HepG2 (cell line): Measurements from ENCODE around the gene PRKAG1. TPM values are rescaled to one million over a fixed set of nuclear protein-coding genes. Genes with fewer than 3 reads are reported as not detected.

Experiments
- ATAC-seq: fragments of 200-7000 bp; cut with Tn5 transposase; 3 replicates; pipeline ENCODE4 v1.9.1; 2020; ENCODE audit warnings: mild to moderate bottlenecking, moderate library complexity
- BruUV-seq: library from RNA; stranded (reverse); fragments of 400-500 nt; replicated peaks from 2 replicates; lab custom pipeline; 2021; lab: Mats Ljungman, UMichigan
- CTCF ChIA-PET: fragments of 300-600 bp; formaldehyde crosslinking; extraction: SDS; loops from one replicate; lab custom pipeline; 2021; ENCODE audit warnings: low total read pairs, inconsistent platforms, low intra/inter-chr PET ratio; lab: Yijun Ruan, JAX
- POLR2A ChIA-PET: fragments of 350-600 bp; sonication (Branson Sonifier 250); formaldehyde crosslinking; loops from one replicate; lab custom pipeline; 2020; ENCODE audit warnings: antibody characterized with exemption, inconsistent platforms; lab: Yijun Ruan, JAX
- DNase-seq: peaks from one replicate; pipeline ENCODE4 v3.0.0-alpha.2; 2015; ENCODE audit warnings: low spot score
- FAIRE-seq: peaks from 3 replicates; lab custom pipeline; 2011; peaks lifted over from hg19 to GRCh38; lab: Jason Lieb, UNC
- H2AFZ ChIP-seq: one replicate; pipeline ENCODE4 v1.6.1; 2011; ENCODE audit warnings: low read length, inconsistent platforms
- H3K27ac ChIP-seq: fragments of 300-600 bp; 3 replicates; pipeline ENCODE4 v1.8.0; 2011; ENCODE audit warnings: mixed run types, mild to moderate bottlenecking, mixed read lengths, low read length, inconsistent platforms; ENCODE audit not compliant: insufficient read depth; ENCODE audit errors: extremely low read length
- H3K27me3 ChIP-seq, 2 experiments: fragments of 200-600 bp in 1 of 2; 2 replicates in 1 of 2; 3 replicates in 1 of 2; pipeline versions ENCODE4 v1.6.0 to v1.8.0; 2011; ENCODE audit warnings: low read length in 2 of 2, mild to moderate bottlenecking in 2 of 2, moderate library complexity in 2 of 2, inconsistent platforms in 1 of 2; ENCODE audit not compliant: insufficient read depth in 2 of 2, control insufficient read depth in 1 of 2
- H3K36me3 ChIP-seq, 2 experiments: fragments of 200-600 bp in 1 of 2; replicated peaks in 1 of 2; 2 replicates in 1 of 2; 3 replicates in 1 of 2; pipeline versions ENCODE4 v1.5.1 to v1.8.0; 2011; ENCODE audit warnings: low read length in 2 of 2, inconsistent platforms in 1 of 2; ENCODE audit not compliant: insufficient read depth in 2 of 2, control insufficient read depth in 1 of 2
- H3K4me1 ChIP-seq: 2 replicates; pipeline ENCODE4 v1.5.1; 2012; ENCODE audit warnings: low read length, inconsistent platforms; ENCODE audit not compliant: insufficient read depth
- H3K4me2 ChIP-seq: 2 replicates; pipeline ENCODE4 v1.6.0; 2011; ENCODE audit warnings: low read depth, low read length, inconsistent platforms
- H3K4me3 ChIP-seq, 3 experiments: fragments of 200-600 bp in 1 of 3; sonication (generic), shearing (Covaris generic) in 1 of 3; replicated peaks in 1 of 3; 2 replicates each; pipeline ENCODE4 v1.5.1; 2011 to 2016; ENCODE audit warnings: low read length in 3 of 3, inconsistent platforms in 2 of 3, low read depth in 2 of 3, mild to moderate bottlenecking in 2 of 3, control low read depth in 1 of 3, mixed read lengths in 1 of 3; ENCODE audit not compliant: insufficient read depth in 1 of 3
- H3K79me2 ChIP-seq: one replicate; pipeline ENCODE4 v1.6.1; 2011; ENCODE audit warnings: low read length, inconsistent platforms; ENCODE audit not compliant: insufficient read depth
- H3K9ac ChIP-seq: 2 replicates; pipeline ENCODE4 v1.6.0; 2011; ENCODE audit warnings: mild to moderate bottlenecking, low read depth, low read length, inconsistent platforms; ENCODE audit not compliant: insufficient read depth
- H3K9me3 ChIP-seq: 2 replicates; pipeline ENCODE4 v1.5.1; 2012; ENCODE audit warnings: mild to moderate bottlenecking, low read length
- H4K20me1 ChIP-seq: 2 replicates; pipeline ENCODE4 v1.6.0; 2011; ENCODE audit warnings: inconsistent platforms, mild to moderate bottlenecking, low read length, moderate library complexity; ENCODE audit not compliant: insufficient read depth
- EEA1 ChIP-seq: sonication (generic); formaldehyde crosslinking; IDR thresholded peaks from 2 replicates; pipeline ENCODE4 v1.5.1; 2020; ENCODE audit warnings: mild to moderate bottlenecking, missing genetic modification reagents, borderline replicate concordance
- HMGXB4 ChIP-seq, 2 experiments: sonication (generic) in 1 of 2; formaldehyde crosslinking in 1 of 2; IDR thresholded peaks; 2 replicates each; pipeline versions ENCODE4 v1.4.0 to v1.6.1; 2018 to 2020; ENCODE audit warnings: missing genetic modification reagents in 2 of 2, borderline replicate concordance in 1 of 2, low read depth in 1 of 2, mild to moderate bottlenecking in 1 of 2, missing biosample characterization in 1 of 2
- HNRNPL ChIP-seq: fragments of 200-400 bp; formaldehyde crosslinking; IDR thresholded peaks from 2 replicates; pipeline ENCODE4 v1.6.1; 2017; ENCODE audit warnings: mild to moderate bottlenecking, low read depth, low read length
- JUNB ChIP-seq: sonication (generic); formaldehyde crosslinking; IDR thresholded peaks from 2 replicates; pipeline ENCODE4 v1.8.0; 2022; ENCODE audit warnings: missing genetic modification reagents, mild to moderate bottlenecking, borderline replicate concordance
- MLX ChIP-seq: IDR thresholded peaks from 2 replicates; pipeline ENCODE4 v1.6.1; 2016
- MTF2 ChIP-seq: sonication (generic); formaldehyde crosslinking; IDR thresholded peaks from 2 replicates; pipeline ENCODE4 v1.5.0; 2020; ENCODE audit warnings: missing genetic modification reagents, borderline replicate concordance
- NRL ChIP-seq: sonication (generic); formaldehyde crosslinking; IDR thresholded peaks from 2 replicates; pipeline ENCODE4 v1.5.0; 2020; ENCODE audit warnings: missing genetic modification reagents, mild to moderate bottlenecking, moderate library complexity, borderline replicate concordance
- UBTF ChIP-seq: sonication (generic); formaldehyde crosslinking; IDR thresholded peaks from 2 replicates; pipeline ENCODE4 v1.4.0; 2020; ENCODE audit warnings: mild to moderate bottlenecking, missing genetic modification reagents
- ZNF326 ChIP-seq: sonication (generic); formaldehyde crosslinking; IDR thresholded peaks from 2 replicates; pipeline ENCODE4 v1.4.0; 2020; ENCODE audit warnings: missing genetic modification reagents, borderline replicate concordance
- ZNF777 ChIP-seq: sonication (generic); formaldehyde crosslinking; IDR thresholded peaks from 2 replicates; pipeline ENCODE4 v1.4.0; 2020; ENCODE audit warnings: missing genetic modification reagents
- WGBS: methylation state at CpG from one replicate; pipeline ENCODE4 v1.1.6; 2017; ENCODE audit warnings: low lambda C conversion rate; 5-methylcytosine and 5-hydroxymethylcytosine counted together
- in situ Hi-C: cut with HindIII; loops from 2 replicates; pipeline ENCODE4 v1.10.0; 2017; ENCODE audit warnings: low pct_unique_long_range_greater_than_20kb; ENCODE audit not compliant: extremely low pct_ligation_motif_present
- intact Hi-C: fragments of 100-400 bp; cut with micrococcal nuclease; formaldehyde crosslinking; loops from one replicate; pipeline ENCODE4 v1.10.0; 2022; ENCODE audit not compliant: unreplicated experiment
- polyA plus RNA-seq, 8 experiments: library from polyadenylated mRNA; depleted of rRNA in 3 of 8; stranded (reverse) in 7 of 8; unstranded in 1 of 8; fragments of >200 nt; fragmentation: Illumina TruSeq in 4 of 8; extraction: Trizol in 4 of 8; gene quantifications; 2 replicates each; pipeline versions ENCODE4 v1.2.1 to v1.2.3, GENCODE V29; 2011 to 2016; ENCODE audit warnings: low read depth in 4 of 8, missing spikeins in 1 of 8, mixed read lengths in 1 of 8; ENCODE audit not compliant: insufficient read depth in 1 of 8
- total RNA-seq, 5 experiments: library from RNA; depleted of rRNA; stranded (reverse); fragments of >200 nt; fragmentation: Illumina TruSeq; extraction: Trizol; gene quantifications; 2 replicates each; pipeline ENCODE4 v1.2.3, GENCODE V29; 2016; ENCODE audit warnings: low read depth in 1 of 5
- TF ChIP-seq, protein P1 (sequence below): sonication (generic); formaldehyde crosslinking; IDR thresholded peaks from 2 replicates; pipeline ENCODE4 v1.4.0; 2020; ENCODE audit warnings: missing genetic modification reagents

The PRKAG1 gene
- total and polyA plus RNA-seq, 2 of the 13 experiments (the other 11 are each of a cell fraction or from before 2014, with no cell fraction given) = 26.1 to 32.8 TPM

- no TSS peak for BruUV-seq
- Histone ChIP-seq H4K20me1 (peaks cover 4% of the 10 kb centered on the region; the same call in 1 of the 2 replicates), H3K4me2 (peak within 1 kb of the TSS; percentile 70), H3K9me3 (no peaks in the 10 kb centered on the region), H3K27me3 (peaks cover 27 to 75% of the 10 kb centered on the region in 2 experiments), H3K27ac (no peak within 1 kb of the TSS), H3K4me3 (peak within 1 kb of the TSS; percentile 4 to 69 (median 30)), H3K79me2 (no peaks in the 10 kb centered on the region), H3K36me3 (no peaks in the 10 kb centered on the region), H3K9ac (no peak within 1 kb of the TSS), H2AFZ (no peak within 1 kb of the TSS), H3K4me1 (peaks cover 58% of the 10 kb centered on the region)
- ChIA-PET POLR2A (no interaction called here), CTCF (interaction anchor here (1.2 kb wide), 1 partner anchor 18 kb away, joined by 4 read pairs; no protein-coding TSS in a partner anchor)
- ATAC-seq (peak; percentile 11), DNase-seq (no peak), FAIRE-seq (no peak)
- intact Hi-C loops (no loop called here), in situ Hi-C loops (no loop called here)
- WGBS = 4% methylated on average over 5 of the region's 45 CpGs
- TF ChIP-seq HMGXB4 (CRISPR knock-in tag; IDR thresholded peaks at IDR 0.05; ENCODE audit: borderline replicate concordance in 1 of 2, low read depth in 1 of 2) (peak in 1 of 2 experiments; percentile 1; a peak in 1 of 4 replicates), ZNF777 (peak; percentile 82), HNRNPL (0 out of 2 replicates have a peak, but pooled peaks have one; percentile 26), MTF2 (peak; percentile 95), NRL (CRISPR knock-in tag) (peak; percentile 16; the same call in 1 of the 2 replicates), UBTF (CRISPR knock-in tag) (0 out of 2 replicates have a peak, but pooled peaks have one; percentile 3), JUNB (CRISPR knock-in tag) (no peak), EEA1 (0 out of 2 replicates have a peak, but pooled peaks have one; percentile 23), MLX (CRISPR knock-in tag) (no peak), ZNF326 (no peak)
- TF ChIP-seq, protein P1, sequence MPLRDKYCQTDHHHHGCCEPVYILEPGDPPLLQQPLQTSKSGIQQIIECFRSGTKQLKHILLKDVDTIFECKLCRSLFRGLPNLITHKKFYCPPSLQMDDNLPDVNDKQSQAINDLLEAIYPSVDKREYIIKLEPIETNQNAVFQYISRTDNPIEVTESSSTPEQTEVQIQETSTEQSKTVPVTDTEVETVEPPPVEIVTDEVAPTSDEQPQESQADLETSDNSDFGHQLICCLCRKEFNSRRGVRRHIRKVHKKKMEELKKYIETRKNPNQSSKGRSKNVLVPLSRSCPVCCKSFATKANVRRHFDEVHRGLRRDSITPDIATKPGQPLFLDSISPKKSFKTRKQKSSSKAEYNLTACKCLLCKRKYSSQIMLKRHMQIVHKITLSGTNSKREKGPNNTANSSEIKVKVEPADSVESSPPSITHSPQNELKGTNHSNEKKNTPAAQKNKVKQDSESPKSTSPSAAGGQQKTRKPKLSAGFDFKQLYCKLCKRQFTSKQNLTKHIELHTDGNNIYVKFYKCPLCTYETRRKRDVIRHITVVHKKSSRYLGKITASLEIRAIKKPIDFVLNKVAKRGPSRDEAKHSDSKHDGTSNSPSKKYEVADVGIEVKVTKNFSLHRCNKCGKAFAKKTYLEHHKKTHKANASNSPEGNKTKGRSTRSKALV (CRISPR knock-in tag) = peak; percentile 97
These were observed 40.3 kb downstream of the PRKAG1 start, which contains the start of gene WNT1 for GRCh38 chr12:48978291-48978740. TSS of gene WNT1 (plus strand) at chr12:48978322. CDS start at chr12:48978651, 329 bp downstream.
